GM21737 (cell line): ENCODE measurements around the gene PCDHGA10.
A peak's percentile ranks its signal among the peaks of the same experiment; 100 is the strongest.
"Not testable (repeated sequence)": the region's sequence is repeated elsewhere in the genome, so short reads cannot be mapped to it uniquely, and the experiment has no call there.

Experiments
- ATAC-seq: cut with Tn5 transposase; IDR thresholded peaks from one replicate; pipeline ENCODE4 v1.9.1; 2021; ENCODE audit warnings: mild to moderate bottlenecking, moderate library complexity; ENCODE audit not compliant: unreplicated experiment

PCDHGA10 gene

DNA sequence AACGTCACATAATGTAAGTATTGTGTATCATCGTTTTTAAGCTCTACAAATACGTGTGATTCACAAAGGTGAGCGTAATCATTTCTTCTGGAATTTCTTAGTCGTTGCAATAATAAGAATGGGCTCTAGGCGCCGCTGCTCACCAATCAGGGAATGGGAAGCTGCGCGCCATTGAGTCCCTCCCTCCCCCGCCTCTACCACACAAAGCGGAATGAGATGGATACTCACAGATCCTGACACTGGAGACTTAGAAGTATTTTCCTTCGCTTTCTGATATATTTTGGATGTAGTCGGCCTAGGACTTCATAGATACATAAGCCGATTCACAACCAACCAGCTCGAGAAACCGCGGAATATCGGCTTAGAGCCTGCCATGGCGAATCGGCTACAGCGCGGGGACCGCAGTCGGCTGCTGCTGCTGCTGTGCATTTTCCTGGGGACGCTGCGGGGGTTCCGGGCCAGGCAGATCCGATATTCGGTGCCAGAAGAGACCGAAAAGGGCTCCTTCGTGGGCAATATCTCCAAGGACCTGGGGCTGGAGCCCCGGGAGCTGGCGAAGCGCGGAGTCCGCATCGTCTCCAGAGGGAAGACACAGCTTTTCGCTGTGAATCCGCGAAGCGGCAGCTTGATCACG, 8.2 kb downstream of the PCDHGA10 start, which contains the start of gene PCDHGA11:
PCDHGA11 (plus strand) TSS at position 197 of the 634 bp plus-strand sequence; CDS start at position 374, 177 bp downstream.
- ATAC-seq = no peak

DNA sequence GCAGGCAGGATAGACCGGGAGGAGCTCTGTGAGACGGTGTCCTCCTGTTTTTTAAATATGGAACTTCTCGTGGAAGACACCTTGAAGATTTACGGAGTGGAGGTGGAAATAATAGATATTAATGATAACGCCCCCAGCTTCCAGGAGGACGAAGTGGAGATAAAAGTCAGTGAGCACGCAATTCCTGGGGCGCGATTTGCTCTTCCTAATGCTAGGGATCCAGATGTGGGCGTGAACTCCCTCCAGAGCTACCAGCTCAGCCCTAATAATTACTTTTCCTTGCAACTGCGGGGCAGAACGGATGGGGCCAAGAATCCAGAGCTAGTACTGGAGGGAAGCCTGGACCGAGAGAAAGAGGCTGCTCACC, 8.7 kb downstream of the PCDHGA10 start:
- no peak for ATAC-seq

DNA sequence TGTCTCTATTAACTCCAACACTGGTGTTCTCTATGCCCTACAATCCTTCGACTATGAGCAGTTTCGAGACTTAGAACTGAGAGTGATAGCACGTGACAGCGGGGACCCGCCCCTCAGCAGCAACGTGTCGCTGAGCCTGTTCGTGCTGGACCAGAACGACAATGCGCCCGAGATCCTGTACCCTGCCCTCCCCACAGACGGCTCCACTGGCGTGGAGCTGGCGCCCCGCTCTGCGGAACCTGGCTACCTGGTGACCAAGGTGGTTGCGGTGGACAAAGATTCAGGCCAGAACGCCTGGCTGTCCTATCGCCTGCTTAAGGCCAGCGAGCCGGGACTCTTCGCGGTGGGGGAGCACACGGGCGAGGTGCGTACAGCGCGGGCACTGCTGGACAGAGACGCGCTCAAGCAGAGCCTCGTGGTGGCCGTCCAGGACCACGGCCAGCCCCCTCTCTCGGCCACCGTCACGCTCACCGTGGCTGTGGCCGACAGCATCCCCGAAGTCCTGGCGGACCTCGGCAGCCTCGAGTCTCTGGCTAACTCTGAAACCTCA, 10.0 kb downstream of the PCDHGA10 start:
- ATAC-seq = no peak

DNA sequence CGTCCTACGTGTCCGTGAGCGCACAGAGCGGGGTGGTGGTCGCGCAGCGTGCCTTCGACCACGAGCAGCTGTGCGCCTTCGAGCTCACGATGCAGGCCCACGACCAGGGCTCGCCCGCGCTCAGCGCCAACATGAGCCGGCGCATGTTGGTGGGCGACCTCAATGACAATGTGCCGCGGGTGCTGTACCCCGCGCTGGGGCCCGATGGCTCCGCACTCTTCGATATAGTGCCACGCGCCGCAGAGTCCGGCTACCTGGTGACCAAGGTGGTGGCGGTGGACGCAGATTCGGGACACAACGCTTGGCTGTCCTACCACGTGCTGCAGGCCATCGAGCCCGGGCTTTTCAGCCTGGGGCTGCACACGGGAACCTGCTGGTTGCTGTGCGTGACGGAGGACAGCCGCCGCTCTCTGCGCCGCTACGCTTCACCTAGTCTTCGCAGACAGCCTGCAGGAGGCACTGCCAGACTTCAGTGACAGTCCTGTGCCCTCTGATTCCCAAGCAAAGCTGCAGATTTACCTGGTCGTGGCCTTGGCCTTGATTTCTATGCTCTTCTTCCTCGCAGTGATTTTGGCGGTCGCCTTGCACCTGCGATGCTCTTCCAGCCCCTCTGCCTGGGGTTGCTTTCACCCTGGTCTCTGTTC, 15.1 kb downstream of the PCDHGA10 start:
- ATAC-seq = no peak

DNA sequence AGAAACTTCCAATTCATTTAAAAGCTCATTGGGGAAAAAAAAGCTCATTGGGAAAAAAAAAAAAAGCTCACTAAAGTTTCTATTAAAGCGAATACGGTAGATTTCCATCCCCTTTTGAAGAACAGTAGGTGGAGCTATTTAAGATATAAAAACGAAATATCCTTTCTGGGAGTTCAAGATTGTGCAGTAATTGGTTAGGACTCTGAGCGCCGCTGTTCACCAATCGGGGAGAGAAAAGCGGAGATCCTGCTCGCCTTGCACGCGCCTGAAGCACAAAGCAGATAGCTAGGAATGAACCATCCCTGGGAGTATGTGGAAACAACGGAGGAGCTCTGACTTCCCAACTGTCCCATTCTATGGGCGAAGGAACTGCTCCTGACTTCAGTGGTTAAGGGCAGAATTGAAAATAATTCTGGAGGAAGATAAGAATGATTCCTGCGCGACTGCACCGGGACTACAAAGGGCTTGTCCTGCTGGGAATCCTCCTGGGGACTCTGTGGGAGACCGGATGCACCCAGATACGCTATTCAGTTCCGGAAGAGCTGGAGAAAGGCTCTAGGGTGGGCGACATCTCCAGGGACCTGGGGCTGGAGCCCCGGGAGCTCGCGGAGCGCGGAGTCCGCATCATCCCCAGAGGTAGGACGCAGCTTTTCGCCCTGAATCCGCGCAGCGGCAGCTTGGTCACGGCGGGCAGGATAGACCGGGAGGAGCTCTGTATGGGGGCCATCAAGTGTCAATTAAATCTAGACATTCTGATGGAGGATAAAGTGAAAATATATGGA, 17.7 kb downstream of the PCDHGA10 start, which contains the start of gene PCDHGA12:
PCDHGA12 (plus strand) TSS at position 176 of the 782 bp plus-strand sequence; CDS start at position 429, 253 bp downstream.
- peak; percentile 81 for ATAC-seq

DNA sequence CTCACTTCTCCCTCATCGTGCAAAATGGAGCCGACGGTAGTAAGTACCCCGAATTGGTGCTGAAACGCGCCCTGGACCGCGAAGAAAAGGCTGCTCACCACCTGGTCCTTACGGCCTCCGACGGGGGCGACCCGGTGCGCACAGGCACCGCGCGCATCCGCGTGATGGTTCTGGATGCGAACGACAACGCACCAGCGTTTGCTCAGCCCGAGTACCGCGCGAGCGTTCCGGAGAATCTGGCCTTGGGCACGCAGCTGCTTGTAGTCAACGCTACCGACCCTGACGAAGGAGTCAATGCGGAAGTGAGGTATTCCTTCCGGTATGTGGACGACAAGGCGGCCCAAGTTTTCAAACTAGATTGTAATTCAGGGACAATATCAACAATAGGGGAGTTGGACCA, 18.5 kb downstream of the PCDHGA10 start:
- no peak for ATAC-seq

DNA sequence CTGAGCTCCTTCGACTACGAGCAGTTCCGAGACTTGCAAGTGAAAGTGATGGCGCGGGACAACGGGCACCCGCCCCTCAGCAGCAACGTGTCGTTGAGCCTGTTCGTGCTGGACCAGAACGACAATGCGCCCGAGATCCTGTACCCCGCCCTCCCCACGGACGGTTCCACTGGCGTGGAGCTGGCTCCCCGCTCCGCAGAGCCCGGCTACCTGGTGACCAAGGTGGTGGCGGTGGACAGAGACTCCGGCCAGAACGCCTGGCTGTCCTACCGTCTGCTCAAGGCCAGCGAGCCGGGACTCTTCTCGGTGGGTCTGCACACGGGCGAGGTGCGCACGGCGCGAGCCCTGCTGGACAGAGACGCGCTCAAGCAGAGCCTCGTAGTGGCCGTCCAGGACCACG, 19.5 kb downstream of the PCDHGA10 start:
- not testable (repeated sequence) for ATAC-seq

DNA sequence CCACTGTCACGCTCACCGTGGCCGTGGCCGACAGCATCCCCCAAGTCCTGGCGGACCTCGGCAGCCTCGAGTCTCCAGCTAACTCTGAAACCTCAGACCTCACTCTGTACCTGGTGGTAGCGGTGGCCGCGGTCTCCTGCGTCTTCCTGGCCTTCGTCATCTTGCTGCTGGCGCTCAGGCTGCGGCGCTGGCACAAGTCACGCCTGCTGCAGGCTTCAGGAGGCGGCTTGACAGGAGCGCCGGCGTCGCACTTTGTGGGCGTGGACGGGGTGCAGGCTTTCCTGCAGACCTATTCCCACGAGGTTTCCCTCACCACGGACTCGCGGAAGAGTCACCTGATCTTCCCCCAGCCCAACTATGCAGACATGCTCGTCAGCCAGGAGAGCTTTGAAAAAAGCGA, 19.9 kb downstream of the PCDHGA10 start:
- not testable (repeated sequence) for ATAC-seq

DNA sequence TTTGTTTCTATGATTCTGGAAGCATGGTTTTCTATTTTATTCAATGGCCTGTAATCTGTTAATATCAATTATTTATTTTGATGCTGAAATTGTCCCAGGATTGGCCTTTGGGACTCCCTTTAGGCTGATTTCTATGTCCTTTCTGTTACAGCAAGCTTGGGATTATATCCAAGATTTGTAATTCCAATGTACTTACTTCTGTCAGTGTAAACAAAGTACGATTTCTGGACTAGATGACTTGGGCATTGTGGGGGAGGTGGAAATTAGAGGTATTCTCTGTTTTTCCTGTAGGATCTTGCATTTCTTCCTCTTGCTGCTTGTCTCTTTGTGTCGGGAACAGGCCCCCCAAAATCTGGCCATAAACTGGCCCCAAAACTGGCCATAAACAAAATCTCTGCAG, 21.2 kb downstream of the PCDHGA10 start:
- no peak for ATAC-seq

DNA sequence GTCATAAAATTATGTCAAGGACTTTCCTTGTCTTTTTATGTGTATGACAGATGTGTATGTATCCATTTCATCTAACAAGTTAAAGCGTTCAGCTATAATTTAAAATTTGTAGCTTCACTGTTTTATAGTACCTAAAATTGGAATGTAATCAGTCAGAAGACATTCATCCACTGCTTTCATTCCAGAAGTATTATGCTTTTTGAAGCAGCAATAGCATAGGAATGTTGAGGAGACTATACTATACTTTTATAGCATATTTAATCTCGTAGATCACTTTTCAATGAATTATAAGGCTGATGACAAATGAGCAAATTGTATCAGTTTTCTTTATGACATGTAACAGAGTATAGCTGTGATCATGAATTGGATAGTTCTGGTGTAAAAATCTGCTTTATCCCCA, 24.4 kb downstream of the PCDHGA10 start:
- no peak for ATAC-seq

DNA sequence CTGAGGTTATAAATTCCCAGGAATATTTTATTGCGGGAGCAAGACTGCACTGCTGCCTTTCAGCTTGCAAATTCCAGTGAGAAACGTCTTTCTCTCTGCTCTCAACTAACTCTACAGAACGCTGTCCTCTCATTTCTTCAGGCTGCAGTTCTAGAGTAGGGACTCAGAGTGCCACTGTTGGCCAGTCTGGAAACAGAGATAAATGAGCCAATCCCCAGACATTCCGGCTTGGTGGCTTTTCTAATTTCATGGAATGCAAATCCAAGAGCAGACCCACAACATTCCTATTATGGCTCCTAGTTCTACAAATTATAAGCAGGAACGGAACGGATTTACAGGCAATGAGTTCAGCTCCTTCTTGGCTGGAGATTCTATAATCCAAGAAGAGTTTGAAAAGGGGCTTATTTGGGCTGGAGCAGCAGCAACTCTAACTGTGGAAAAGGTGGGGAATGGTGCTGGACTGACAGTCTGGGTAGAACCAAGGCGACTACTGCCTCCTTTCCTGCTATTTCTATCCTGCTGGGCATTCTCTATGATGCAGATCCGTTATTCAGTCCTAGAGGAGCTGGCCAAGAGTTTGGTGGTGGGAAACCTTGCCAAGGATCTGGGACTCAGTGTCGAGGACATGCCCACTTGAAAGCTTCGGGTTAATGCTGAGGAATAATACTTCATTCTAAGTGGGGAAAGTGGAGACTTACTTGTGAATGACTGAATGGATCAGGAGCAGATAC, 26.8 kb downstream of the PCDHGA10 start:
- ATAC-seq = no peak

DNA sequence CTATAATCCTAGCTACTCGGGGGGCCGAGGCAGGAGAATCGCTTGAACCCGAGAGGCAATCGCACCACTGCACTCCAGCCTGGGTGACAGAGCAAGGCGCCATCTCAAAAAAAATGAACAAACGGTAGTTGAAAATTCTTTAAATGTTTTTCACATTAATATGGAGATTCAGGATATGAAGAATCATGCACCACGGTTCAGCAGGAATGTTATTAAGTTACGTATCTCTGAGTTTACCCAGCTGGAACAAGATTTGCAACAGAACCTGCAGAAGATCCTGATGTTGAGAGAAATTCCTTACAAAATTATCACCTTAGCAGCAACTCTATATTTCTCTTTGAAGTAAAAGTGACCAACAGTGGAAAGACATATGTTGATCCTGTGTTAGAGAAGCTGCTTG, 27.6 kb downstream of the PCDHGA10 start:
- no peak for ATAC-seq

DNA sequence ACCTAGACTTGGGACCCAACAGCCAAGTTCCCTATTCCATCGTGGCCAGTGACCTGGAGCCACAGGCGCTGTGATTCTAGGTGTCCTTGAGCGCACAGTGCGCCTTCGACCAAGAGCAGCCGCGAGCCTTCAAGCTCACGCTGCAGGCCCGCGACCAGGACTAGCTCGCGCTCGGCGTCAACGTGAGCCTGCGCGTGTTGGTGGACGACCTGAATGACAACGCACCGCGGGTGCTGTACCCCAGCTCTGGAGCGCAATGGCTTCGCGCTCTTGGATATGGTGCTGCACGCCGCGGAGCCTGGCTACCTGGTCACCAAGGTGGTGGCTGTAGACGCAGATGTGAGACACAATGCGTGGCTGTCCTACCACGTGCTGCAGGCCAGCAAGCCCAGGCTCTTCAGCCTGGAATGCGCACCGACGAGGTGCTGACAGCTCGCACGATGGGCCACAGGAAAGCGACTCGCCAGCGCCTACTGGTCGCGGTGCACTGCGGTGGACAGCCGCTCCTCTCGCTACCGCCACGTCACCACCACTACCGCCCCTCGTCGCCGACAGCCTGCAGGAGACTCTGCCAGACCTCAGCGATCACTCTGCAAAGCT, 28.9 kb downstream of the PCDHGA10 start:
- ATAC-seq = no peak

DNA sequence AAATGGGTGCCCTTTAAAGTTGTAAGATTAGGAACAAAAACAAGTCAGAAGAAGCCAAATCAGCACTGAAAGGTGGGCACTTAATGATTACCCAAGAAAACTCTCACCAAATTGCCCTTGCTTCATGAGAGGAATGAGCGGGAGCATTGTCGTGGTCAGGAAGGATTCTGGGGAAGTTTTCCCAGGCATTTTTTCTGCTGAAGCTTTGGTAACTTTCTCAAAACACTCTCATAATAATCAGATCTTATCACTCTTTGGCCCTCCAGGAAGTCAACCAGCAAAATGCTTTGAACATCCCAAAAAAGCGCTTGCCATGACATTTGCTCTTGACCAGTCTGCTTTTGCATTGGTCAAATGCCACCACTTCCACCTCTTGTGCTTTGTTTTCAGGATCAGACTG, 52.6 kb downstream of the PCDHGA10 start:
- ATAC-seq = no peak
